Kidney (tissue), 14 donors: ENCODE measurements around the gene SPEF1. TPM values are rescaled to one million over a fixed set of nuclear protein-coding genes. Genes with fewer than 3 reads are reported as not detected.

ENCODE experiments used
- DNase-seq, 5 donors: peaks; one replicate each; pipeline ENCODE4 v3.0.0-alpha.2; 2013 to 2020
- FAIRE-seq: peaks from 2 replicates; lab custom pipeline; 2012; peaks lifted over from hg19 to GRCh38; lab: Jason Lieb, UNC
- H3K27ac ChIP-seq, 2 donors: one replicate each; pipeline ENCODE4 v1.7.0; 2013; ENCODE audit warnings: low read depth in 2 of 2, low read length in 2 of 2, inconsistent platforms in 1 of 2
- H3K27me3 ChIP-seq: one replicate; pipeline ENCODE4 v1.7.1; 2013; ENCODE audit warnings: low read length, inconsistent platforms; ENCODE audit not compliant: control insufficient read depth, insufficient read depth
- H3K36me3 ChIP-seq, 3 donors: one replicate each; pipeline versions ENCODE4 v1.7.0 to v1.7.1; 2013; ENCODE audit warnings: low read length in 3 of 3, control low read depth in 1 of 3, inconsistent platforms in 1 of 3; ENCODE audit not compliant: insufficient read depth in 3 of 3, control insufficient read depth in 2 of 3
- H3K4me1 ChIP-seq, 3 donors: one replicate each; pipeline versions ENCODE4 v1.7.0 to v1.7.1; 2013; ENCODE audit warnings: low read length in 3 of 3, inconsistent platforms in 1 of 3, low read depth in 1 of 3; ENCODE audit not compliant: control insufficient read depth in 2 of 3, insufficient read depth in 2 of 3
- H3K4me3 ChIP-seq, 3 donors: one replicate each; pipeline versions ENCODE4 v1.7.0 to v1.8.1; 2013; ENCODE audit warnings: low read length in 3 of 3, control low read depth in 1 of 3, inconsistent platforms in 1 of 3
- H3K9ac ChIP-seq, 3 donors: one replicate each; pipeline versions ENCODE4 v1.7.0 to v1.7.1; 2013; ENCODE audit warnings: low read length in 3 of 3, control low read depth in 1 of 3, inconsistent platforms in 1 of 3
- H3K9me3 ChIP-seq, 3 donors: one replicate each; pipeline versions ENCODE4 v1.7.0 to v1.7.1; 2013; ENCODE audit warnings: low read length in 3 of 3, control low read depth in 1 of 3, inconsistent platforms in 1 of 3; ENCODE audit not compliant: control insufficient read depth in 2 of 3, insufficient read depth in 1 of 3
- intact Hi-C: fragments of 100-400 bp; cut with DNase I; formaldehyde crosslinking; loops from one replicate; pipeline ENCODE4 v1.11.1; 2022
- polyA plus RNA-seq: library from polyadenylated mRNA; stranded (reverse); fragments of 350-450 nt; fragmentation: Illumina TruSeq; extraction: RNeasy Lipid Tissue Mini Kit (QIAGEN cat#74804); gene quantifications from one replicate; pipeline ENCODE4 v1.2.3, GENCODE V29; 2014; ENCODE audit warnings: low read depth, low replicate concordance; ENCODE audit not compliant: insufficient read depth
- total RNA-seq: library from RNA; stranded (reverse); fragmentation: NEBNext Ultra II Directional; extraction: Animal tissue kit (Norgen Biotek cat#: 25700); gene quantifications from one replicate; pipeline ENCODE4 v1.2.1, GENCODE V29; 2021
- TF ChIP-seq, protein P1 (sequence below): IDR thresholded peaks from 3 replicates; pipeline ENCODE4 v1.5.1; 2012; ENCODE audit warnings: mild to moderate bottlenecking, moderate library complexity, borderline replicate concordance; ENCODE audit not compliant: insufficient read depth; ENCODE audit errors: extremely low read depth
- donor health status: control.
- donor health status: control.
- donor health status: control.
- donor health status: control.
- donor health status: control.
- donor health status: DM: yes; HTN: yes; CAD: no.
- donor health status: Normal renal cell carcinoma (clear cell type).

Gene SPEF1
- total and polyA plus RNA-seq, 2 donors from 2014 or later: 3.4 to 3.8 TPM

GRCh38 chr20:3797592-3798372 is 16.5 kb upstream of the SPEF1 start:
- DNase-seq (peak in 1 of 5 donors; percentile 58), FAIRE-seq (no peak)
- Histone ChIP-seq H3K27me3 (no peaks in the 10 kb centered on the region), H3K27ac (no peak overlapping the region), H3K4me1 (peaks cover 0 to 16% (median 3%) of the 10 kb centered on the region in 3 donors), H3K9ac (no peak overlapping the region), H3K9me3 (no peaks in the 10 kb centered on the region), H3K4me3 (peak overlapping the region in 1 of 3 donors; percentile 23), H3K36me3 (peaks cover 0 to 5% (median 0%) of the 10 kb centered on the region in 3 donors)
- intact Hi-C loops: no loop called here
- TF ChIP-seq, protein P1, sequence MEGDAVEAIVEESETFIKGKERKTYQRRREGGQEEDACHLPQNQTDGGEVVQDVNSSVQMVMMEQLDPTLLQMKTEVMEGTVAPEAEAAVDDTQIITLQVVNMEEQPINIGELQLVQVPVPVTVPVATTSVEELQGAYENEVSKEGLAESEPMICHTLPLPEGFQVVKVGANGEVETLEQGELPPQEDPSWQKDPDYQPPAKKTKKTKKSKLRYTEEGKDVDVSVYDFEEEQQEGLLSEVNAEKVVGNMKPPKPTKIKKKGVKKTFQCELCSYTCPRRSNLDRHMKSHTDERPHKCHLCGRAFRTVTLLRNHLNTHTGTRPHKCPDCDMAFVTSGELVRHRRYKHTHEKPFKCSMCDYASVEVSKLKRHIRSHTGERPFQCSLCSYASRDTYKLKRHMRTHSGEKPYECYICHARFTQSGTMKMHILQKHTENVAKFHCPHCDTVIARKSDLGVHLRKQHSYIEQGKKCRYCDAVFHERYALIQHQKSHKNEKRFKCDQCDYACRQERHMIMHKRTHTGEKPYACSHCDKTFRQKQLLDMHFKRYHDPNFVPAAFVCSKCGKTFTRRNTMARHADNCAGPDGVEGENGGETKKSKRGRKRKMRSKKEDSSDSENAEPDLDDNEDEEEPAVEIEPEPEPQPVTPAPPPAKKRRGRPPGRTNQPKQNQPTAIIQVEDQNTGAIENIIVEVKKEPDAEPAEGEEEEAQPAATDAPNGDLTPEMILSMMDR: no peak

DNA sequence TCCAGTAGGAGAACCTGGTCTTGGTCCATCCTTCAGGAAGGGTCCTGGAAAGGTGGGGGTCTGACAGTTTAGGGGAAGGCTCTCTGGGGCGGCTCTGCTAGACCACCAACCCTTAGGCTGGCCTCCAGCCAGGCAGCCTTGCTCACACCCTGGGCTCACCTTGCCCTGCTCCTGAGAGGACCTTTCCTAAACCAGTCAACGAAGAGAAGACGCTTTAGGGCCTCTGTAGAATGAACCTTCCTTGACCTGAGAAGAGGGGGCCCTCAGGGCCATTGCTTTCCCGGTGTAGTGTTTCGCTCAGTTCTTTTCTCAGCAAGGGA is 15.9 kb upstream of the SPEF1 start:
- Histone ChIP-seq H3K4me1 (peaks cover 0 to 16% (median 3%) of the 10 kb centered on the region in 3 donors), H3K27me3 (no peaks in the 10 kb centered on the region), H3K9me3 (no peaks in the 10 kb centered on the region), H3K36me3 (no peaks in the 10 kb centered on the region), H3K9ac (no peak overlapping the region), H3K4me3 (no peak overlapping the region), H3K27ac (no peak overlapping the region)
- intact Hi-C loops: no loop called here
- peak in 1 of 5 donors; percentile 50 for DNase-seq
- no peak for FAIRE-seq
- TF ChIP-seq, protein P1: no peak

GRCh38 chr20:3796477-3797225 is 15.4 kb upstream of the SPEF1 start:
- intact Hi-C loops: no loop called here
- H3K9ac ChIP-seq: no peak overlapping the region

More at GRCh38 chr20:3796477-3797225, 15.4 kb upstream of the SPEF1 start:
- no peaks in the 10 kb centered on the region for H3K9me3 ChIP-seq
- H3K27me3 ChIP-seq: no peaks in the 10 kb centered on the region
- peak overlapping the region; percentile 34 to 41 (median 39) for H3K4me3 ChIP-seq
- TF ChIP-seq, protein P1: no peak
- no peak for FAIRE-seq
- H3K4me1 ChIP-seq: peaks cover 0 to 16% (median 3%) of the 10 kb centered on the region in 3 donors
- DNase-seq: peak in 1 of 5 donors; percentile 82
- no peaks in the 10 kb centered on the region for H3K36me3 ChIP-seq
- no peak overlapping the region for H3K27ac ChIP-seq
